Peyer's patch (tissue), 4 donors: ENCODE data around the gene TSPAN6.

ENCODE experiments used
- POLR2A ChIP-seq, 2 donors: fragments of 450-650 bp; IDR thresholded peaks; one replicate each; pipeline ENCODE4 v1.5.1; 2017; ENCODE audit warnings: antibody characterized with exemption in 2 of 2, mild to moderate bottlenecking in 2 of 2, moderate library complexity in 2 of 2
- TF ChIP-seq, protein P1 (sequence below), 6 experiments: fragments of 450-650 bp in 4 of 6; fragments of 200-600 bp in 2 of 6; sonication (generic) in 1 of 6; IDR thresholded peaks; one replicate each; pipeline ENCODE4 v1.5.1; 2017 to 2019; ENCODE audit warnings: antibody characterized with exemption in 6 of 6, mild to moderate bottlenecking in 3 of 6, moderate library complexity in 1 of 6

DNA sequence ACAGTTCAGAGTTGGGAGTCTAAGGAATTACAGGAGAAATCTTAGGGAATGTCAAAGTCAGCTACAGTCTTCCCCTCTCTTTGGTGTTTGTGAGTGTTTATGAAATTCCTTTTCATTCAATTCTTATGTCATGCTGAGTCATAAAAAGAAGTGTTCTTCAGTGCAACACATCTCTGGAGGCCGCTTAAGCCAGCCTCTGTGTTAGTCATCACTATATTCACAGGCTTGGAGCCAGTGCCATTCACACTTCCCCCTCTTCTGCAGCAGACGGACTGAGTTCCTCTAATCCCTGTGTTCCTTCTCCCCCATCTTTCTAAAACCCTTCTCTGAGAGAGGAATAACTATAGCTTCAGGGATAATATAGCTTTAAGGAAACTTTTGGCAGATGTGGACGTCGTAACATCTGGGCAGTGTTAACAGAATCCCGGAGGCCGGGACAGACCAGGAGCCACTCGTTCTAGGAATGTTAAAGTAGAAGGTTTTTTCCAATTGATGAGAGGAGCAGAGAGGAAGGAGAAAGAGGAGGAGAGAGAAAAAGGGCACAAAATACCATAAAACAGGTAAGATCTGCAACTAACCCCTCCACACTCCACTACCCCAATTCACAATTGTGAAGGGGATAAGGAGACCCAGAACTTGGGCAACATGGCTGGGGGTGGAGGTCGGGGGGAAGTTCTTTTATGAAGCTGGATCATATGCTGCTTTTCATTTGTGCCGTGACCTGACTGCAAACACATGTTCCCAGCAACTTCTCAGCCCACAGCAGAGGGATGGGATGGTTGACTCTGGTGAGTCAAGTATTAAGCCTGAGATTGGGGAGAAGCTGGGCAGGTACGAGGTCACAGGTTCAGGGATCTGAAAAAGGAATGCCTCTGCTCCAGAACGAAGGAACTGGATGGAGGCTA lies 7.6 kb upstream of the TSPAN6 start, which contains the start of gene SRPX2:
- TF ChIP-seq, protein P1, sequence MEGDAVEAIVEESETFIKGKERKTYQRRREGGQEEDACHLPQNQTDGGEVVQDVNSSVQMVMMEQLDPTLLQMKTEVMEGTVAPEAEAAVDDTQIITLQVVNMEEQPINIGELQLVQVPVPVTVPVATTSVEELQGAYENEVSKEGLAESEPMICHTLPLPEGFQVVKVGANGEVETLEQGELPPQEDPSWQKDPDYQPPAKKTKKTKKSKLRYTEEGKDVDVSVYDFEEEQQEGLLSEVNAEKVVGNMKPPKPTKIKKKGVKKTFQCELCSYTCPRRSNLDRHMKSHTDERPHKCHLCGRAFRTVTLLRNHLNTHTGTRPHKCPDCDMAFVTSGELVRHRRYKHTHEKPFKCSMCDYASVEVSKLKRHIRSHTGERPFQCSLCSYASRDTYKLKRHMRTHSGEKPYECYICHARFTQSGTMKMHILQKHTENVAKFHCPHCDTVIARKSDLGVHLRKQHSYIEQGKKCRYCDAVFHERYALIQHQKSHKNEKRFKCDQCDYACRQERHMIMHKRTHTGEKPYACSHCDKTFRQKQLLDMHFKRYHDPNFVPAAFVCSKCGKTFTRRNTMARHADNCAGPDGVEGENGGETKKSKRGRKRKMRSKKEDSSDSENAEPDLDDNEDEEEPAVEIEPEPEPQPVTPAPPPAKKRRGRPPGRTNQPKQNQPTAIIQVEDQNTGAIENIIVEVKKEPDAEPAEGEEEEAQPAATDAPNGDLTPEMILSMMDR (IDR thresholded peaks at IDR 0.05), result no peak
- TF ChIP-seq POLR2A (IDR thresholded peaks at IDR 0.05), result no peak
